IMR-90 (cell line): ENCODE results near the gene WBP2NL. TPM values are rescaled to one million over a fixed set of nuclear protein-coding genes. Genes with fewer than 3 reads are reported as not detected.
A peak's percentile ranks its signal among the peaks of the same experiment; 100 is the strongest.

Experiments
- ATAC-seq: fragments of 200-7000 bp; cut with Tn5 transposase; 2 replicates; pipeline ENCODE4 v1.9.1; 2020; ENCODE audit warnings: low read depth, mild to moderate bottlenecking, moderate library complexity
- BruUV-seq: library from RNA; stranded (reverse); fragments of 400-500 nt; replicated peaks from 2 replicates; lab custom pipeline; 2021; lab: Mats Ljungman, UMichigan
- CTCF ChIA-PET: fragments of 300-600 bp; formaldehyde crosslinking; extraction: SDS; loops from one replicate; lab custom pipeline; 2021; ENCODE audit warnings: antibody characterized with exemption; lab: Yijun Ruan, JAX
- POLR2A ChIA-PET: fragments of 300-600 bp; sonication (Branson Sonifier 250); formaldehyde crosslinking; loops from one replicate; lab custom pipeline; 2022; ENCODE audit warnings: antibody characterized with exemption; ENCODE audit not compliant: unreplicated experiment; lab: Charles Lee
- DNase-seq: peaks from one replicate; pipeline ENCODE4 v3.0.0; 2013
- H2AFZ ChIP-seq: replicated peaks from 2 replicates; pipeline ENCODE3; 2013; ENCODE audit warnings: low read length, mild to moderate bottlenecking; ENCODE audit not compliant: poor library complexity
- H2AK5ac ChIP-seq: 2 replicates; pipeline ENCODE4 v1.6.1; 2013; ENCODE audit warnings: low read depth, low read length, inconsistent platforms
- H2AK9ac ChIP-seq: replicated peaks from 2 replicates; pipeline ENCODE3; 2013; ENCODE audit warnings: mild to moderate bottlenecking, low read depth, low read length, moderate library complexity; ENCODE audit not compliant: poor library complexity
- H2BK120ac ChIP-seq: 2 replicates; pipeline ENCODE4 v1.6.1; 2013; ENCODE audit warnings: low read depth, low read length, inconsistent platforms
- H2BK15ac ChIP-seq: 3 replicates; pipeline ENCODE4 v1.6.1; 2013; ENCODE audit warnings: low read depth, low read length, inconsistent platforms
- H2BK20ac ChIP-seq: 2 replicates; pipeline ENCODE4 v1.6.1; 2013; ENCODE audit warnings: low read depth, mild to moderate bottlenecking, inconsistent platforms, low read length, moderate library complexity
- H2BK5ac ChIP-seq: 2 replicates; pipeline ENCODE4 v1.6.1; 2013; ENCODE audit warnings: mild to moderate bottlenecking, low read depth, low read length, inconsistent platforms; ENCODE audit not compliant: poor library complexity, severe bottlenecking
- H3K14ac ChIP-seq: replicated peaks from 2 replicates; pipeline ENCODE4 v1.6.1; 2013; ENCODE audit warnings: low read depth, low read length, inconsistent platforms
- H3K18ac ChIP-seq: 2 replicates; pipeline ENCODE4 v1.6.1; 2013; ENCODE audit warnings: low read depth, low read length, control low read depth
- H3K23ac ChIP-seq: 2 replicates; pipeline ENCODE4 v1.6.1; 2013; ENCODE audit warnings: low read depth, low read length, inconsistent platforms
- H3K27ac ChIP-seq: 2 replicates; pipeline ENCODE4 v1.5.1; 2013; ENCODE audit warnings: mild to moderate bottlenecking, control low read depth, low read length; ENCODE audit not compliant: insufficient read depth
- H3K27me3 ChIP-seq: 2 replicates; pipeline ENCODE4 v1.6.1; 2013; ENCODE audit warnings: low read length; ENCODE audit not compliant: control insufficient read depth, insufficient read depth
- H3K36me3 ChIP-seq: 2 replicates; pipeline ENCODE4 v1.6.1; 2013; ENCODE audit warnings: low read length, mixed read lengths; ENCODE audit not compliant: control insufficient read depth, insufficient read depth
- H3K4ac ChIP-seq: 2 replicates; pipeline ENCODE4 v1.6.1; 2013; ENCODE audit warnings: low read depth, low read length, inconsistent platforms
- H3K4me1 ChIP-seq: 2 replicates; pipeline ENCODE4 v1.6.1; 2013; ENCODE audit warnings: low read length, mixed read lengths; ENCODE audit not compliant: control insufficient read depth, insufficient read depth
- H3K4me2 ChIP-seq: 2 replicates; pipeline ENCODE4 v1.6.1; 2013; ENCODE audit warnings: low read depth, mild to moderate bottlenecking, control low read depth, low read length, moderate library complexity
- H3K4me3 ChIP-seq: 2 replicates; pipeline ENCODE4 v1.5.1; 2013; ENCODE audit warnings: low read depth, mild to moderate bottlenecking, control low read depth, low read length, moderate library complexity; ENCODE audit not compliant: insufficient read depth
- H3K56ac ChIP-seq: 2 replicates; pipeline ENCODE4 v1.6.1; 2013; ENCODE audit warnings: low read length, inconsistent platforms; ENCODE audit not compliant: insufficient read depth; ENCODE audit errors: extremely low read depth
- H3K79me1 ChIP-seq, 2 experiments: 2 replicates each; pipeline ENCODE4 v1.6.1; 2013; ENCODE audit warnings: low read length in 2 of 2, inconsistent platforms in 1 of 2, low read depth in 1 of 2
- H3K9ac ChIP-seq: 2 replicates; pipeline ENCODE4 v1.6.1; 2013; ENCODE audit warnings: low read depth, low read length, control low read depth
- H3K9me1 ChIP-seq: 2 replicates; pipeline ENCODE4 v1.6.1; 2013; ENCODE audit warnings: low read length, inconsistent platforms; ENCODE audit not compliant: insufficient read depth
- H3K9me3 ChIP-seq: 2 replicates; pipeline ENCODE4 v1.6.1; 2013; ENCODE audit warnings: low read length; ENCODE audit not compliant: control insufficient read depth, insufficient read depth
- H4K20me1 ChIP-seq: 2 replicates; pipeline ENCODE4 v1.6.1; 2013; ENCODE audit warnings: low read length, inconsistent platforms; ENCODE audit not compliant: insufficient read depth
- H4K5ac ChIP-seq: 2 replicates; pipeline ENCODE4 v1.6.1; 2013; ENCODE audit warnings: mild to moderate bottlenecking, low read depth, low read length, control low read depth
- H4K8ac ChIP-seq, 2 experiments: 2 replicates each; pipeline ENCODE4 v1.6.1; 2013; ENCODE audit warnings: low read depth in 2 of 2, low read length in 2 of 2, control low read depth in 1 of 2, inconsistent platforms in 1 of 2
- H4K91ac ChIP-seq: 2 replicates; pipeline ENCODE4 v1.6.1; 2013; ENCODE audit warnings: low read depth, low read length, inconsistent platforms; ENCODE audit not compliant: insufficient read depth
- BHLHE40 ChIP-seq: fragments of 150-350 bp; IDR thresholded peaks from 2 replicates; pipeline ENCODE4 v1.6.1; 2016; ENCODE audit warnings: mild to moderate bottlenecking, low read depth, low read length
- CEBPB ChIP-seq: IDR thresholded peaks from 2 replicates; pipeline ENCODE4 v1.6.1; 2012; ENCODE audit warnings: low read depth, low read length, improper control_type of control experiment
- CHD1 ChIP-seq: IDR thresholded peaks from 2 replicates; pipeline ENCODE4 v1.6.1; 2012; ENCODE audit warnings: low read depth, low read length, improper control_type of control experiment
- FOS ChIP-seq: fragments of 150-350 bp; IDR thresholded peaks from 2 replicates; pipeline ENCODE4 v1.6.1; 2016; ENCODE audit warnings: low read depth, low read length
- MAFK ChIP-seq: IDR thresholded peaks from 2 replicates; pipeline ENCODE4 v1.6.1; 2012; ENCODE audit warnings: low read depth, low read length, improper control_type of control experiment
- MXI1 ChIP-seq: IDR thresholded peaks from 2 replicates; pipeline ENCODE4 v1.6.1; 2012; ENCODE audit warnings: low read depth, mild to moderate bottlenecking, low read length, moderate library complexity, borderline replicate concordance
- POLR2A ChIP-seq: IDR thresholded peaks from 2 replicates; pipeline ENCODE4 v1.6.1; 2012; ENCODE audit warnings: mild to moderate bottlenecking, low read depth, low read length
- RAD21 ChIP-seq: IDR thresholded peaks from 2 replicates; pipeline ENCODE4 v1.6.1; 2012; ENCODE audit warnings: low read length, improper control_type of control experiment
- RCOR1 ChIP-seq: IDR thresholded peaks from 2 replicates; pipeline ENCODE4 v1.6.1; 2012; ENCODE audit warnings: mild to moderate bottlenecking, low read length, improper control_type of control experiment; ENCODE audit not compliant: insufficient replicate concordance
- RFX5 ChIP-seq: IDR thresholded peaks from 2 replicates; pipeline ENCODE4 v1.8.0; 2012; ENCODE audit warnings: low read depth, mild to moderate bottlenecking, low read length, moderate library complexity
- SMC3 ChIP-seq: fragments of 150-350 bp; IDR thresholded peaks from 2 replicates; pipeline ENCODE4 v1.6.1; 2016; ENCODE audit warnings: low read depth, mild to moderate bottlenecking, antibody characterized with exemption, low read length, moderate library complexity
- WGBS, 2 experiments: methylation state at CpG; one replicate each; pipeline versions ENCODE4 v1.1.5 to v1.1.7; 2013; ENCODE audit warnings: missing lambda C conversion rate in 2 of 2; ENCODE audit not compliant: insufficient read length in 1 of 2; ENCODE audit errors: extremely low coverage in 2 of 2; 5-methylcytosine and 5-hydroxymethylcytosine counted together
- dilution Hi-C: fragments of 300-500 bp; cut with HindIII; formaldehyde crosslinking; loops from one replicate; pipeline ENCODE4 v1.14.3; 2018; ENCODE audit warnings: low sequenced_read_pairs; ENCODE audit not compliant: unreplicated experiment
- in situ Hi-C: fragments of 300-500 bp; cut with MboI; formaldehyde crosslinking; loops from 3 replicates; pipeline ENCODE4 v1.14.3; 2019; ENCODE audit warnings: low sequenced_read_pairs, inconsistent platforms, mixed read lengths
- intact Hi-C: fragments of 100-400 bp; cut with micrococcal nuclease; formaldehyde crosslinking; loops from 2 replicates; pipeline ENCODE4 v1.10.0; 2022
- polyA plus RNA-seq, 3 experiments: library from polyadenylated mRNA; depleted of rRNA; stranded (reverse); fragments of >200 nt; gene quantifications; 2 replicates each; pipeline ENCODE4 v1.2.3, GENCODE V29; 2012; ENCODE audit warnings: low replicate concordance in 1 of 3
- total RNA-seq: library from RNA; depleted of rRNA; stranded (reverse); fragments of >200 nt; gene quantifications from 2 replicates; pipeline ENCODE4 v1.2.3, GENCODE V29; 2012
- TF ChIP-seq, protein P1 (sequence below): fragments of 150-350 bp; IDR thresholded peaks from 2 replicates; pipeline ENCODE4 v1.6.1; 2017; ENCODE audit warnings: mild to moderate bottlenecking, antibody characterized with exemption, low read length, low read depth
- TF ChIP-seq, protein P2 (sequence below): fragments of 150-350 bp; IDR thresholded peaks from 2 replicates; pipeline ENCODE4 v1.6.1; 2016; ENCODE audit warnings: low read depth, mild to moderate bottlenecking, low read length, moderate library complexity, borderline replicate concordance

The WBP2NL gene
- total and polyA plus RNA-seq, 2 of the 4 experiments (the other 2 are of a cell fraction): not detected

DNA sequence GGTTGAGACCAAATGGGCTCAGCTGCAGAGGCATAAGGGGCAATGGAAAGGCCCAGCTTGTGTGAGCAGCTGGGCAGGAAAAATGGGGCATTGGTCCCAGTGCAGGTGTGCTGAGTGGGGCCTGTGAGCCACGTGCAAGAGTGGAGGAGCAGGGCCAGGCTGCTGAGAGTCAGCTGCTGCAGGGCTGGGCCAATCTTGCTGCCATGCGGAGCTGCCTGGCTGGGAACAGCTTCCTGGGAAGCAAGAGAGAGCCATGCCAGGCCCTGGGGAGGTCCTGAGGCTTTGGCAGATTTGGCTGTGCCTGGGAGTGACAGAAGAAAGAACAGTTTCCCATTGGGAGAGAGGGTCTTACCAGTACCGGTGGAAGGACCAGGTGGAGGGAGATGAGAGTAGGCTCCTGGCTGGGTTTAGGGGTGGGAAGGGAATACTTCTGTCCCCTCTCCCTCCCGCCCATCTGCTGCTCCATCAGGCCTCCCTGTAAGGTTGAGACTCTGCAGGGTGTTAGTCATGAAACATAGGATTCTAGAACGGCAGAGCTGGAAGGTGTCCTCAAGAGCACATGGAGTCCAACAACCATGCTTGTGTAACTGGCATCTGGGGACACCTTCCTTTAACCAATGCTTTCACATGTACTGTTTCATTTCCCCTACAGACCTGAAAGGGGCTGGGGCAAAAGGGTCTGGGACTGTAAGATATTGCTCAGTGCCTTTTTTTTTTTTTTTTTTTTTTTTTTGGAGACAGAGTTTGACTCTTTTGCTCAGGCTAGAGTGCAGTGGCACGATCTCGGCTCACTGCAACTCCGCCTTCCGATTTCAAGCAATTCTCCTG, 19.0 kb upstream of the WBP2NL start (continued):
- TF ChIP-seq, protein P1, sequence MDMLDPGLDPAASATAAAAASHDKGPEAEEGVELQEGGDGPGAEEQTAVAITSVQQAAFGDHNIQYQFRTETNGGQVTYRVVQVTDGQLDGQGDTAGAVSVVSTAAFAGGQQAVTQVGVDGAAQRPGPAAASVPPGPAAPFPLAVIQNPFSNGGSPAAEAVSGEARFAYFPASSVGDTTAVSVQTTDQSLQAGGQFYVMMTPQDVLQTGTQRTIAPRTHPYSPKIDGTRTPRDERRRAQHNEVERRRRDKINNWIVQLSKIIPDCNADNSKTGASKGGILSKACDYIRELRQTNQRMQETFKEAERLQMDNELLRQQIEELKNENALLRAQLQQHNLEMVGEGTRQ: no peak

DNA sequence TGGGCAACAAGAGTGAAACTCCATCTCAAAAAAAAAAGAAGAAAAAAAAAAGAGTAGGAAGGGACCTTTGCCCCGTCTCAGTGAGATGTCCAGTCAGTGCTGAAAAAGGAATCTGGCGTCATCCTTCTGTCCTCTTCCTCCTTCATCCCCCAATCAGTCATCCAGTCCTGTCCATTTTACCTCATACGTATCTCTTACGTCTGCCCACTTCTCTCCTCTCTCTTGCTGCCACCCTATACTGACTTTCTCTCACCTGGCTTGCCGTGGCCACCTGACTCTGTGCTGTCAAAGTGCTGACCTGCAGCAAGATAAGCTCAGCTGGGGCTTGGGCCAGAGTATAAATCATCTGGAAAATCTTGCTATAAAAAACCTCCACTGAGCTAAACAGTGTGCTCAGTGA, 15.7 kb upstream of the WBP2NL start:
- Histone ChIP-seq H3K9ac (no peak overlapping the region), H3K4me2 (no peak overlapping the region), H4K91ac (no peak overlapping the region), H3K27ac (no peak overlapping the region), H3K18ac (no peak overlapping the region), H3K14ac (no peak overlapping the region), H4K8ac (no peak overlapping the region), H3K56ac (no peak overlapping the region), H4K5ac (no peak overlapping the region), H3K23ac (no peak overlapping the region), H3K27me3 (peaks cover 44% of the 10 kb centered on the region), H2AK9ac (no peak overlapping the region), H3K9me3 (no peaks in the 10 kb centered on the region), H2BK15ac (no peak overlapping the region), H3K79me1 (no peaks in the 10 kb centered on the region), H4K20me1 (no peaks in the 10 kb centered on the region), H3K4me1 (no peaks in the 10 kb centered on the region), H3K4me3 (no peak overlapping the region), H3K9me1 (no peaks in the 10 kb centered on the region), H2AFZ (peak overlapping the region; percentile 4), H3K4ac (no peak overlapping the region), H2BK20ac (no peak overlapping the region), H3K36me3 (no peaks in the 10 kb centered on the region), H2AK5ac (no peak overlapping the region), H2BK120ac (no peak overlapping the region), H2BK5ac (no peak overlapping the region)
- WGBS, 2 experiments: 58% methylated on average over 3 of the region's 5 CpGs; no CpG with 5 or more reads in 1 of the 2 experiments
- intact Hi-C loops: no loop called here
- dilution Hi-C loops: no loop called here
- POLR2A ChIA-PET: no interaction called here
- DNase-seq: no peak
- CTCF ChIA-PET: interaction anchor here (1.4 kb wide), 1 partner anchor 127 kb away, joined by 4 read pairs; no protein-coding TSS in a partner anchor
- BruUV-seq: no TSS peak
- no peak for ATAC-seq
- in situ Hi-C loops: no loop called here
- TF ChIP-seq FOS (no peak), MAFK (no peak), RFX5 (no peak), POLR2A (no peak), CEBPB (no peak), CHD1 (no peak), RAD21 (no peak), BHLHE40 (no peak), RCOR1 (no peak), MXI1 (no peak), SMC3 (no peak)
- TF ChIP-seq, protein P2, sequence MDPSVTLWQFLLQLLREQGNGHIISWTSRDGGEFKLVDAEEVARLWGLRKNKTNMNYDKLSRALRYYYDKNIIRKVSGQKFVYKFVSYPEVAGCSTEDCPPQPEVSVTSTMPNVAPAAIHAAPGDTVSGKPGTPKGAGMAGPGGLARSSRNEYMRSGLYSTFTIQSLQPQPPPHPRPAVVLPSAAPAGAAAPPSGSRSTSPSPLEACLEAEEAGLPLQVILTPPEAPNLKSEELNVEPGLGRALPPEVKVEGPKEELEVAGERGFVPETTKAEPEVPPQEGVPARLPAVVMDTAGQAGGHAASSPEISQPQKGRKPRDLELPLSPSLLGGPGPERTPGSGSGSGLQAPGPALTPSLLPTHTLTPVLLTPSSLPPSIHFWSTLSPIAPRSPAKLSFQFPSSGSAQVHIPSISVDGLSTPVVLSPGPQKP: no peak
- TF ChIP-seq, protein P1: no peak
